ENCODE data around the gene CEP350. TPM values are rescaled to one million over a fixed set of nuclear protein-coding genes. Genes with fewer than 3 reads are reported as not detected.

CEP350 gene
- total RNA-seq, 2 donors from 2014 or later, result 43.3 to 67.4 TPM

GRCh38 chr1:180027949-180028445, 73.4 kb downstream of the CEP350 start:
- H3K27ac ChIP-seq, result no peak overlapping the region
- no peak for DNase-seq (ENCODE audit: low spot score)
- no peaks in the 10 kb centered on the region for H3K4me1 ChIP-seq (replicated peaks)
- H3K27me3 ChIP-seq (replicated peaks; ENCODE audit: insufficient read depth), result no peaks in the 10 kb centered on the region
- no peaks in the 10 kb centered on the region for H3K36me3 ChIP-seq
- TF ChIP-seq POLR2AphosphoS5 (IDR thresholded peaks at IDR 0.05) (no peak), CTCF (IDR thresholded peaks at IDR 0.05) (no peak), POLR2A (IDR thresholded peaks at IDR 0.05) (no peak)
- 81% methylated on average over 2 of the region's 2 CpGs for WGBS
- no peaks in the 10 kb centered on the region for H3K9me3 ChIP-seq
- intact Hi-C loops (cut with DNase I), result no loop called here
- no peak overlapping the region for H3K4me3 ChIP-seq

DNA sequence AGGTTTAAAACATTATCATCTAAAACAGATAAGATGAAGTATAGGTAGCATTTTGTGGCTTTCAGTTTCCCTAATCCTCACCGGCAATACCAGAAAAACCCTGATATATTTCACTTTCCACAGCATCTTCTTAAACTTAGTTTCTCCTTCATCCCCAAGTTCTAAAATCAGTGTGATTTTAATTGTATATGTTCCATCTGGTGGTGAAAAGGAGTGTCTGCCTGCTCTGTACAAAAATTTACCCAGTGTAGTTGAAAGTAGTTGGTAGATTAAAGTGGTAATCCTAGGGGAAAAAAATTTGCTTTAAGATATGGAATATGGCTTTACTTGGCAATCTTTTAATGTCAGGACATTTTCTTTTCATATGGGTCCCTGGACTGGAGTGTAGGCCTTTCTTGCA, 74.3 kb downstream of the CEP350 start:
- no peak for DNase-seq (ENCODE audit: low spot score)
- no peaks in the 10 kb centered on the region for H3K9me3 ChIP-seq
- H3K27ac ChIP-seq, result no peak overlapping the region
- WGBS, result 94% methylated on average over 1 of the region's 1 CpG
- H3K27me3 ChIP-seq (replicated peaks; ENCODE audit: insufficient read depth), result no peaks in the 10 kb centered on the region
- peak in 1 of 4 experiments; percentile 32 for TF ChIP-seq CTCF (IDR thresholded peaks at IDR 0.05)
- no peak for TF ChIP-seq POLR2A (IDR thresholded peaks at IDR 0.05)
- no peaks in the 10 kb centered on the region for H3K4me1 ChIP-seq (replicated peaks)
- intact Hi-C loops (cut with DNase I), result no loop called here
- no peaks in the 10 kb centered on the region for H3K36me3 ChIP-seq
- no peak overlapping the region for H3K4me3 ChIP-seq

- no peak for TF ChIP-seq POLR2AphosphoS5 (IDR thresholded peaks at IDR 0.05)
- TF ChIP-seq CTCF (IDR thresholded peaks at IDR 0.05), result no peak
- TF ChIP-seq POLR2A (IDR thresholded peaks at IDR 0.05), result no peak
- no peaks in the 10 kb centered on the region for H3K4me1 ChIP-seq (replicated peaks)
- no peak overlapping the region for H3K4me3 ChIP-seq
- intact Hi-C loops (cut with DNase I), result no loop called here
- WGBS, result 72% methylated on average over 7 of the region's 7 CpGs
- H3K27ac ChIP-seq, result no peak overlapping the region
- no peaks in the 10 kb centered on the region for H3K27me3 ChIP-seq (replicated peaks; ENCODE audit: insufficient read depth)
- peaks cover 0 to under 1% of the 10 kb centered on the region in 2 donors for H3K36me3 ChIP-seq
- DNase-seq (ENCODE audit: low spot score), result no peak
- H3K9me3 ChIP-seq, result no peaks in the 10 kb centered on the region
Measured at GRCh38 chr1:180029524-180030135, 75.0 kb downstream of the CEP350 start.

DNA sequence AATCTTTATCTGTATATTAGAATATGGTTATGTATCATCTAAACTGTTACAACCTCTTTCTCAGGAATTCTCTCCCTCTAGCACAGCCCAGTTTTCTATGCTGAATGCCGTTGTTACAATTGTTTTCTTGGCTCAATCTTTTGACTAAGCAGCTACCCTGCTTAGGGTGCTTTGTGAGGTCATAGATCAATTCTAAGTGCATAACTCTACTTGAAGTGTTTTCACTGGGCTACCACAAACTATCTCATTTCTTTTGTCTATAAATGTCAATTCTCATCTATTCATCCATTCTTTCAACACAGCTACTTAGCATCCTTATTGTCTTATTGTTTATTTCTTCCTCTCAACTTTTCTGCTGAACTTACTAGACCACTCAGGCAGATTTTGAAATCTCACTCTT, 77.1 kb downstream of the CEP350 start:
- H3K27ac ChIP-seq, result no peak overlapping the region
- no peaks in the 10 kb centered on the region for H3K4me1 ChIP-seq (replicated peaks)
- DNase-seq (ENCODE audit: low spot score), result no peak
- no peak overlapping the region for H3K4me3 ChIP-seq
- H3K9me3 ChIP-seq, result no peaks in the 10 kb centered on the region
- TF ChIP-seq POLR2AphosphoS5 (IDR thresholded peaks at IDR 0.05) (no peak), CTCF (IDR thresholded peaks at IDR 0.05) (no peak), POLR2A (IDR thresholded peaks at IDR 0.05) (no peak)
- peaks cover 0 to 3% of the 10 kb centered on the region in 2 donors for H3K36me3 ChIP-seq
- no peaks in the 10 kb centered on the region for H3K27me3 ChIP-seq (replicated peaks; ENCODE audit: insufficient read depth)
- 93% methylated on average over 1 of the region's 1 CpG for WGBS
- intact Hi-C loops (cut with DNase I), result no loop called here

DNA sequence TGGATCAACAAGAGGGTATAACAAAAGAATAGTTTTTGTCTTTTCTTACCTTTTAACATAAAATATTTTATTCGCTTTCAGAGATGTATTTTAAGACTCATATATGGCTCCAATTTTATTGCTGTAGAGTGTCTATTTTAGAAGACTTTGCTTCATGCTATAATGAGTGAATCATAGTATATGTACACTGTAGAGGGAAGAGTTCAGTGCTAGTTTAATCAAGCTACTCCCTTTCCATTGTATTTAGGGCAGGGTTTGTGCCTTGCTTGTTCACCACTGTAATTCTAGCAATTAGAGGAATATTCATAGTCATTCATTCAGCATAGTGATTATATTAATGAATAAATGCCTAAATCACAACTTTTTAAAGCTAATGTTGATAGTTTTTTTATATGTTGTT, 78.8 kb downstream of the CEP350 start:
- intact Hi-C loops (cut with DNase I), result no loop called here
- DNase-seq (ENCODE audit: low spot score), result no peak
- H3K27me3 ChIP-seq (replicated peaks; ENCODE audit: insufficient read depth), result no peaks in the 10 kb centered on the region
- no peaks in the 10 kb centered on the region for H3K9me3 ChIP-seq
- H3K36me3 ChIP-seq, result peaks cover 0 to 3% of the 10 kb centered on the region in 2 donors
- 49% methylated on average over 1 of the region's 1 CpG for WGBS
- no peak for TF ChIP-seq POLR2AphosphoS5 (IDR thresholded peaks at IDR 0.05)
- no peak for TF ChIP-seq POLR2A (IDR thresholded peaks at IDR 0.05)
- TF ChIP-seq CTCF (IDR thresholded peaks at IDR 0.05), result no peak
- no peaks in the 10 kb centered on the region for H3K4me1 ChIP-seq (replicated peaks)
- no peak overlapping the region for H3K27ac ChIP-seq
- no peak overlapping the region for H3K4me3 ChIP-seq
